Spinal cord (tissue), 10 donors: ENCODE data around the gene TMX4. TPM values are rescaled to one million over a fixed set of nuclear protein-coding genes. Genes with fewer than 3 reads are reported as not detected.
A peak's percentile ranks its signal among the peaks of the same experiment; 100 is the strongest.

Experiments
- DNase-seq, 6 donors: peaks; one replicate each; pipeline versions ENCODE4 v3.0.0 to v3.0.0-alpha.2; 2013 to 2015; ENCODE audit warnings: low spot score in 6 of 6, low read depth in 4 of 6
- H3K27ac ChIP-seq: one replicate; pipeline ENCODE4 v1.5.1; 2013; ENCODE audit warnings: low read depth, low read length, control low read depth
- H3K27me3 ChIP-seq: one replicate; pipeline ENCODE4 v1.6.1; 2013; ENCODE audit warnings: low read length; ENCODE audit not compliant: control insufficient read depth, insufficient read depth
- H3K36me3 ChIP-seq: one replicate; pipeline ENCODE4 v1.6.1; 2013; ENCODE audit warnings: low read length; ENCODE audit not compliant: control insufficient read depth, insufficient read depth
- H3K4me1 ChIP-seq: one replicate; pipeline ENCODE4 v1.6.1; 2013; ENCODE audit warnings: low read length; ENCODE audit not compliant: control insufficient read depth, insufficient read depth
- H3K4me3 ChIP-seq: one replicate; pipeline ENCODE4 v1.5.1; 2013; ENCODE audit warnings: low read depth, low read length, control low read depth
- H3K9me3 ChIP-seq: one replicate; pipeline ENCODE4 v1.6.1; 2013; ENCODE audit warnings: low read length; ENCODE audit not compliant: control insufficient read depth, insufficient read depth
- WGBS: methylation state at CpG from one replicate; pipeline ENCODE4 v1.1.5; 2013; ENCODE audit warnings: missing lambda C conversion rate; ENCODE audit not compliant: insufficient coverage; 5-methylcytosine and 5-hydroxymethylcytosine counted together
- long read RNA-seq, 4 donors: transcript quantifications; one replicate each; lab custom pipeline, GENCODE V29; 2026
- polyA plus RNA-seq, 2 donors: library from polyadenylated mRNA; unstranded; fragments of 120-200 nt; gene quantifications; one replicate each; pipeline ENCODE4 v1.2.1, GENCODE V29; 2013; ENCODE audit not compliant: insufficient read length in 2 of 2
- total RNA-seq, 2 donors: library from RNA; depleted of rRNA in 1 of 2; stranded (reverse); fragments of 120-200 nt in 1 of 2; fragments of >200 nt in 1 of 2; gene quantifications; one replicate each; pipeline versions ENCODE4 v1.2.3 to v1.2.4, GENCODE V29; 2013 to 2014
- donor health status: healthy.

Gene TMX4, protein sequence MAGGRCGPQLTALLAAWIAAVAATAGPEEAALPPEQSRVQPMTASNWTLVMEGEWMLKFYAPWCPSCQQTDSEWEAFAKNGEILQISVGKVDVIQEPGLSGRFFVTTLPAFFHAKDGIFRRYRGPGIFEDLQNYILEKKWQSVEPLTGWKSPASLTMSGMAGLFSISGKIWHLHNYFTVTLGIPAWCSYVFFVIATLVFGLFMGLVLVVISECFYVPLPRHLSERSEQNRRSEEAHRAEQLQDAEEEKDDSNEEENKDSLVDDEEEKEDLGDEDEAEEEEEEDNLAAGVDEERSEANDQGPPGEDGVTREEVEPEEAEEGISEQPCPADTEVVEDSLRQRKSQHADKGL
- total RNA-seq (10 to 100 TPM; 40.7 to 84.7 TPM), polyA plus RNA-seq (10 to 100 TPM; 50.4 to 62.9 TPM)
- long read RNA-seq, donor 1, full-length matches to known transcripts, result 20 of 20 reads
- long read RNA-seq, donor 1, partial matches to known transcripts, result 0 of 20 reads
- long read RNA-seq, donor 1, other reads (novel, unspliced or antisense), result 0 of 20 reads
- long read RNA-seq, donor 2, full-length matches to known transcripts, result 10 of 10 reads
- long read RNA-seq, donor 2, partial matches to known transcripts, result 0 of 10 reads
- long read RNA-seq, donor 2, other reads (novel, unspliced or antisense), result 0 of 10 reads
- long read RNA-seq, donor 3, full-length matches to known transcripts, result 18 of 25 reads
- long read RNA-seq, donor 3, partial matches to known transcripts, result 7 of 25 reads
- long read RNA-seq, donor 3, other reads (novel, unspliced or antisense), result 0 of 25 reads
- long read RNA-seq, donor 4, full-length matches to known transcripts, result 7 of 7 reads
- long read RNA-seq, donor 4, partial matches to known transcripts, result 0 of 7 reads
- long read RNA-seq, donor 4, other reads (novel, unspliced or antisense), result 0 of 7 reads

DNA sequence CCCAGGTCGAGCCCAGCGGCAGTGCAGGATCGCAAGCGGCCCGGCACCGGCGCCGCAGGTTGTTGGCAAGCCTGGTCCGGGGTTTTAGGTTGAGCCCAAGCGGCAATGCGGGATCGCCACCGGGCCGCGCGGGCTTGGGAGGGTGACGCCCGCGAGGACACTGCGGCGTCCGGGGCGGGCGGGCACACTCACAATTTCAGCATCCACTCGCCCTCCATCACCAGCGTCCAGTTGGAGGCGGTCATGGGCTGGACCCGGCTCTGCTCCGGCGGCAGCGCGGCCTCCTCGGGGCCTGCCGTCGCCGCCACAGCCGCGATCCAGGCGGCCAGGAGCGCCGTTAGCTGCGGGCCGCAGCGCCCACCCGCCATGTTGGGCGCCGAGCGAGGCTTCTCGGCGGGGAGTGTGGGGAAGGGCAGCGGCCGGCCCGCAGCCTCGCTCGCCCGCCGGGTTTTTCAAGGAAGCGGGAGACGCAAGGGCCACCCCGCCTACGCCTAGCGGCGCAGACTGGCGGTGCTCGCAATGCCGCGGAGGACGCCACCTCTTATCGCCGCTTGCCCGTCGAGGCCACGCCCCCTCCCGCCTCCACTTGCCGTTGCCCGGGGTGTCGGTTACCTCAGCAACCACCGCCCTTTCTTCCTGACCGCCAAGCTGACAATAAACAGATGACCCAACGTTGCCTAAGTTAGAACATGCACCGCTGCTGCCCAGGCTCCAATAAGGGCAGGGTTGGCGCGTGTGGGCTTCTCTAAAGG is at the start of gene TMX4:
Gene TMX4, minus strand, starts transcription at position 516 of the 752 bp plus-strand sequence. Its CDS starts 148 bp downstream, at position 368.
- H3K4me1 ChIP-seq, result no peaks in the 10 kb centered on the region
- H3K27me3 ChIP-seq, result no peaks in the 10 kb centered on the region
- peak within 1 kb of the TSS; percentile 70 for H3K4me3 ChIP-seq
- 0% methylated on average over 79 of the region's 83 CpGs for WGBS
- H3K27ac ChIP-seq, result peak within 1 kb of the TSS; percentile 91
- no peaks in the 10 kb centered on the region for H3K36me3 ChIP-seq
- DNase-seq, result peak; percentile 79 to 98 (median 86)
- H3K9me3 ChIP-seq, result no peaks in the 10 kb centered on the region

DNA sequence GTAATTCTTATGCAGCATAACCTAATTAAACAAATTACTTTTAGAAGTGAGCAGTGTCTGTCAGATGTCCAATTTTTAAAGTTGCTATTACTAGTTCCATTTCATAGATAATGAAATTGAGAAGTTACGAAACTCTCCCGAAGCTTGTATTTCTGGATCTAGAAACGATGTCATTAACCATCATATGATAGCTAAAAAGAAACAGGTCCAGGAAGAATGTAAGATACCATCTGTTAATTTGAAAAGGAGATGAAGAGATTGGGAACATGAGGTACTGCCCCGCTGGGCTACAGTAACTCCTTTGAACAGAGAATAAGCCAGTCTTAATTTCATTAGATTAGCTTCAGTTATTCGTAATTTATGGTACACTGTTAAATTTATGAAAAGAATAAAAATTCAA is 47.5 kb upstream of the TMX4 start:
- WGBS, result 100% methylated on average over 1 of the region's 5 CpGs
- Histone ChIP-seq H3K36me3 (no peaks in the 10 kb centered on the region), H3K9me3 (no peaks in the 10 kb centered on the region), H3K4me1 (no peaks in the 10 kb centered on the region), H3K27me3 (no peaks in the 10 kb centered on the region), H3K27ac (no peak overlapping the region), H3K4me3 (no peak overlapping the region)
- DNase-seq, result no peak

DNA sequence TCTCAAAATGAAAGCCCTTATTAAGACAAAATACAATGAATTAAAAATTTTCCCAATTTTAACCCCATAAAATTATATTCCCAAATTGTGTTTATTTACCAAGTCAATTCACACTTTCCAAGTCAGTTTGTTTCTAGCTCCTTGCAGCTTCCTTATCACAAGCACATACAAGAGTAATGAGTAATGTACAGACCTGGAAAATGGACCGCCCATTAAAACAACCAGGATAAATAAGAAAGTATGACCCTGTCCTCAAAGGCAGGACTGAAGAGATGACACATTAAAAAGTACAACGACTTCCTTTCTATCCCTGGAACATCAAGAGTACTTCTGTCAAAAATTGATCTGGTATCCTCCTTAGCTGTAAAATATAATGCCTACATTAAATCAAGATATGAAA is 47.1 kb upstream of the TMX4 start:
- Histone ChIP-seq H3K4me3 (no peak overlapping the region), H3K4me1 (no peaks in the 10 kb centered on the region), H3K27ac (no peak overlapping the region), H3K27me3 (no peaks in the 10 kb centered on the region), H3K9me3 (no peaks in the 10 kb centered on the region), H3K36me3 (no peaks in the 10 kb centered on the region)
- WGBS, result no CpG with 5 or more reads among the region's 2 CpGs
- no peak for DNase-seq

DNA sequence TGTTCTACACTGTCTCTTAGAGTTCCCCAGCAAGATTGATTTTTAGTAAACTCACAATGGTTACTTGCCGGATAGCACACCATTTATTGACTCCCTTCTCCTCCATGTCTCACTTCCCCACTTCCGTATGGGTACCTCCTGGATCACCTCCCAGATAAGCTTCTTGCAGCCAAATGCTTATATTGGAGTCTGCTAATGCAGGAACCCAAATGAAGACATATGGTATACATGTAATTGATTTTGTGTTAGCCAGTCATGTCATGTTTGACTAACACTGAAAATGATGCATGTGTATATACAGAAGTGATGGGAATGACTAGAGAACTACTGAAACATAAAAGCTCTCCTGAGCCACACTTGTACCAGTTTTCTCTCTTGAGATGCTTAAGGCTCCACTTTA is 46.1 kb upstream of the TMX4 start:
- no peaks in the 10 kb centered on the region for H3K9me3 ChIP-seq
- WGBS, result 100% methylated on average over 1 of the region's 2 CpGs
- H3K27me3 ChIP-seq, result no peaks in the 10 kb centered on the region
- H3K4me3 ChIP-seq, result no peak overlapping the region
- DNase-seq, result peak in 1 of 6 donors; percentile 32
- no peaks in the 10 kb centered on the region for H3K36me3 ChIP-seq
- no peaks in the 10 kb centered on the region for H3K4me1 ChIP-seq
- no peak overlapping the region for H3K27ac ChIP-seq

DNA sequence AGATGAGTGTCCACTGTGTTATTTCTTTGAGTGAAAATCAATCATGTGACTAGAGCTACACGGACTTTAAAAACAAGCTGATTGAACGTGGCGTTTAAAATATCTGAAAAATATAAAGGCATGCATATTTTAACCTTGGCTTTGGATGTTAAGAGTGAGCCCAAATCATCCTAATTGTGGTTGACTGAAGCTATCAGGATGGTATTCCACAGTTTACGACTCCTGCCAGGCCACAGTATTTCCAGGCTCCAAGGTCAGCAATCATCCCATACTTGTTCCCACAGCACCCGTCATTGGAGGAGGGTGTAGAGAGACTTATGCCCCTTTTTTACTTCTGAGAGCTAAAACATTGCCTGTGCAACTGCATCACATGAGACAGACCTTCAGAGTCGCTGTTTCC is 43.2 kb upstream of the TMX4 start:
- 66% methylated on average over 3 of the region's 6 CpGs for WGBS
- no peaks in the 10 kb centered on the region for H3K36me3 ChIP-seq
- H3K4me3 ChIP-seq, result no peak overlapping the region
- no peak overlapping the region for H3K27ac ChIP-seq
- no peaks in the 10 kb centered on the region for H3K4me1 ChIP-seq
- no peaks in the 10 kb centered on the region for H3K9me3 ChIP-seq
- H3K27me3 ChIP-seq, result no peaks in the 10 kb centered on the region
- no peak for DNase-seq

DNA sequence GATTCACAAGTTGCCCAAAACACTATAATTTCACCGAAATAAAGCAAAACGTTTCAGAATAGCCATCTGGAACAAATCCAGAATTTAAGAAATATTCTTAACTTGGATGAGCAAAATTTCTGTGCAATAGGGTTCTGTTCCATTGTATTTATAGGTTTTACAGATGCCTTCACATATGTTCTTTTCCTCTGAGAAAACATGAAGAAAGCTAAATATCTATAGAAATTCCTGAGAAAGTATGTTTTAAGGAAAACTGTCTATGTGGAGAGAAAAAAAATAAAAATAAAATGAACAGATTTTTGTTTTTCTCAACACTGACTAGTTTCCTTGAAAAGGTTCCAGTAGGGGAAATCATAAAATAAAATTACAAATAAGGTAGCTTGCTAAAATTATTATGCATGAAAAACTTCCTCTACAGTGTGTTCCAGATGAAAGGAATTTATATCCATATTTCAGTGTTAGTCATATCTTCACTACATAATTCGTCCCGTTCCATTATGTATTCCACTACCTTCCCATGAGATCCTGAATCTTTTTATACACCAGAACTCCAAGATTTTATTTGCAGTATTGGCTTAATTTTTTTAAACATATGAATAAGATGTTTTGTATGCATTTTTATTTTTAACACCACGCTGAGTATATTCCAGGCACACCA is 42.4 kb upstream of the TMX4 start:
- no peaks in the 10 kb centered on the region for H3K36me3 ChIP-seq
- H3K4me1 ChIP-seq, result no peaks in the 10 kb centered on the region
- no CpG with 5 or more reads among the region's 5 CpGs for WGBS
- no peaks in the 10 kb centered on the region for H3K27me3 ChIP-seq
- no peak overlapping the region for H3K4me3 ChIP-seq
- no peak overlapping the region for H3K27ac ChIP-seq
- DNase-seq, result peak in 1 of 6 donors; percentile 70
- no peaks in the 10 kb centered on the region for H3K9me3 ChIP-seq

DNA sequence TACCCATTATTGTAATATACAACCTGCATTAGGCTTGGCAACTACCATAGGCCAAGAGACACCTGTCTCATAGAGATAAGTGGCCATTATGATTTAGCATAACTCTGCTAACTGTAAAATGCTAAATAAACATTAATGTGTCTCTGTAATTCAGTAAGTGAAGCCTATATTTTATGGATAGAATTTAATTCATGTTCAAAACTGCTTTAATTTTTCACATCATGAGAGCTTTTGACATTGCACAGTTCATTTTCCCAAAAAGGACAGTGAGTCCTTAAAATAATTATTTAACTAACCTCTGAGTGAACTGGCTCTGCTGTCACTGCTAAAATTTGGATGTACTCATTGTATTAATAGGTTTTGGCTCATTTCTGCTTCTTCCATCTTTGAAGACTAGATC is 41.4 kb upstream of the TMX4 start:
- Histone ChIP-seq H3K36me3 (no peaks in the 10 kb centered on the region), H3K27me3 (no peaks in the 10 kb centered on the region), H3K9me3 (no peaks in the 10 kb centered on the region), H3K27ac (no peak overlapping the region), H3K4me1 (no peaks in the 10 kb centered on the region), H3K4me3 (no peak overlapping the region)
- DNase-seq, result peak in 1 of 6 donors; percentile 14

DNA sequence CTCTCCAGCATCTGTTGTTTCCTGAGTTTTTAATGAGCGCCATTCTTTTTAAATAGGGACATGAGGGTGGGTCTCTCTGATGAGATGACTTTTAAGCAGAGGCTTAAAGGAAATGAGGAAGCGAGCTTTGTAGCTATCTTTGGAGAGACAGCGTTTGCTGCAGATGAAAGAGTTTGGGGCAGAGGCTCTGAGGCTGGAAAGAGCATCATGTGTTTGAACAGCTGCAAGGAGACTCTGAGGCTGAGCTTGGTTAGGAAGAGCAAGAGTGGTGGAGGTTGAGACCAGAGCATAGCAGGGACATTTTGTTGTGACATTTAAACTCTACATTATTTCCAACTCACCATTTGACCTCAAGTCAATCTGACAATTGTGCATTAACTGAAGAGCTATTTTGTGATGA is 38.3 kb upstream of the TMX4 start:
- 63% methylated on average over 3 of the region's 3 CpGs for WGBS
- Histone ChIP-seq H3K4me1 (no peaks in the 10 kb centered on the region), H3K27ac (no peak overlapping the region), H3K4me3 (no peak overlapping the region), H3K36me3 (no peaks in the 10 kb centered on the region), H3K27me3 (no peaks in the 10 kb centered on the region), H3K9me3 (no peaks in the 10 kb centered on the region)
- no peak for DNase-seq

DNA sequence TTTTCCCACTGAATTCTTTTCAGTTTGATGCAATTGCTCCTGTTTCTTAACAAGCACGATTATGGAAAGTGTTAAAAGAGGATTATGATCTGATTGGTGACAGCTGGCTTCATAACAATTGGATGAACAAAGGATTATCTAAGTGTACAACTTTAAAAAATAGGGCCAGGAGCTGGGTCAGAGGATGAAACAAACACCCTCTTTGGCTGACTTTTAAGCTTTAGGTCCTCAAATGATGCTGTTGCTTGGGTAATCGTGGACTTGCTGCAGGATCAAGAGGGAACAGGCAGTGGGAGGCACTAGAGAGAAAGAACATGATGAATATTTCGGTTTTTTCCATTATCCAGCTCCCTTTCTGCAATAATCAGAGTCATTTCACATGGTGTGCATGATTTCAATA is 35.5 kb upstream of the TMX4 start:
- Histone ChIP-seq H3K4me1 (no peaks in the 10 kb centered on the region), H3K36me3 (no peaks in the 10 kb centered on the region), H3K27me3 (no peaks in the 10 kb centered on the region), H3K27ac (no peak overlapping the region), H3K9me3 (no peaks in the 10 kb centered on the region), H3K4me3 (no peak overlapping the region)
- DNase-seq, result no peak
- 100% methylated on average over 1 of the region's 3 CpGs for WGBS
